Measurements from ENCODE around the gene SLX4. TPM values are rescaled to one million over a fixed set of nuclear protein-coding genes. Genes with fewer than 3 reads are reported as not detected.
"Not testable (repeated sequence)": the region's sequence is repeated elsewhere in the genome, so short reads cannot be mapped to it uniquely, and the experiment has no call there.

Gene SLX4
- total RNA-seq (2012; rRNA removed) = 4.6 and 5.0 TPM in 2 replicates

GRCh38 chr16:3611146-3611975 lies at the start of gene SLX4:
SLX4 (minus strand) TSS chr16:3611606; CDS start chr16:3608964, 2,642 bp downstream.
- H3K36me3 ChIP-seq (ENCODE audit: insufficient read depth, low read length) = peaks cover 10% of the 10 kb centered on the region
- peak within 1 kb of the TSS; percentile 96 for H3K4me2 ChIP-seq (ENCODE audit: low read length)
- H3K4me1 ChIP-seq (ENCODE audit: control insufficient read depth, insufficient read depth, low read length) = peaks cover 11% of the 10 kb centered on the region
- H3K4me3 ChIP-seq (ENCODE audit: low read length) = peak within 1 kb of the TSS; percentile 99
- H3K9ac ChIP-seq (ENCODE audit: low read depth, low read length) = peak within 1 kb of the TSS; percentile 97
- H3K27me3 ChIP-seq (ENCODE audit: control insufficient read depth, insufficient read depth, low read length) = no peaks in the 10 kb centered on the region
- H3K9me3 ChIP-seq (replicated peaks; ENCODE audit: low read length) = no peaks in the 10 kb centered on the region

- H3K9me3 ChIP-seq (replicated peaks; ENCODE audit: low read length) = no peaks in the 10 kb centered on the region
- H3K27me3 ChIP-seq (ENCODE audit: control insufficient read depth, insufficient read depth, low read length) = no peaks in the 10 kb centered on the region
Measured at GRCh38 chr16:3659251-3659650, 47.8 kb upstream of the SLX4 start.

GRCh38 chr16:3656491-3657468 lies 45.4 kb upstream of the SLX4 start:
- Histone ChIP-seq H3K4me1 (ENCODE audit: control insufficient read depth, insufficient read depth, low read length) (no peaks in the 10 kb centered on the region), H3K9me3 (replicated peaks; ENCODE audit: low read length) (no peaks in the 10 kb centered on the region), H3K36me3 (ENCODE audit: insufficient read depth, low read length) (peaks cover 49% of the 10 kb centered on the region), H3K27me3 (ENCODE audit: control insufficient read depth, insufficient read depth, low read length) (no peaks in the 10 kb centered on the region), H3K9ac (ENCODE audit: low read depth, low read length) (no peak overlapping the region), H3K4me3 (ENCODE audit: low read length) (no peak overlapping the region), H3K4me2 (ENCODE audit: low read length) (no peak overlapping the region)

More at GRCh38 chr16:3659251-3659650, 47.8 kb upstream of the SLX4 start:
- Histone ChIP-seq H3K36me3 (ENCODE audit: insufficient read depth, low read length) (peaks cover 64% of the 10 kb centered on the region), H3K4me1 (ENCODE audit: control insufficient read depth, insufficient read depth, low read length) (no peaks in the 10 kb centered on the region), H3K4me3 (ENCODE audit: low read length) (no peak overlapping the region), H3K4me2 (ENCODE audit: low read length) (no peak overlapping the region), H3K9ac (ENCODE audit: low read depth, low read length) (no peak overlapping the region)

GRCh38 chr16:3656160-3656490 lies 44.7 kb upstream of the SLX4 start:
- not testable (repeated sequence) for H3K27me3 ChIP-seq (ENCODE audit: control insufficient read depth, insufficient read depth, low read length); H3K4me2 ChIP-seq (ENCODE audit: low read length); H3K9ac ChIP-seq (ENCODE audit: low read depth, low read length); H3K4me1 ChIP-seq (ENCODE audit: control insufficient read depth, insufficient read depth, low read length); H3K4me3 ChIP-seq (ENCODE audit: low read length); H3K9me3 ChIP-seq (replicated peaks; ENCODE audit: low read length)
- peaks cover 49% of the 10 kb centered on the region for H3K36me3 ChIP-seq (ENCODE audit: insufficient read depth, low read length)

GRCh38 chr16:3655396-3656159 lies 44.2 kb upstream of the SLX4 start:
- no peaks in the 10 kb centered on the region for H3K4me1 ChIP-seq (ENCODE audit: control insufficient read depth, insufficient read depth, low read length)
- H3K27me3 ChIP-seq (ENCODE audit: control insufficient read depth, insufficient read depth, low read length) = no peaks in the 10 kb centered on the region
- H3K4me2 ChIP-seq (ENCODE audit: low read length) = no peak overlapping the region
- H3K9me3 ChIP-seq (replicated peaks; ENCODE audit: low read length) = no peaks in the 10 kb centered on the region
- H3K9ac ChIP-seq (ENCODE audit: low read depth, low read length) = no peak overlapping the region
- H3K36me3 ChIP-seq (ENCODE audit: insufficient read depth, low read length) = peaks cover 48% of the 10 kb centered on the region
- no peak overlapping the region for H3K4me3 ChIP-seq (ENCODE audit: low read length)

DNA sequence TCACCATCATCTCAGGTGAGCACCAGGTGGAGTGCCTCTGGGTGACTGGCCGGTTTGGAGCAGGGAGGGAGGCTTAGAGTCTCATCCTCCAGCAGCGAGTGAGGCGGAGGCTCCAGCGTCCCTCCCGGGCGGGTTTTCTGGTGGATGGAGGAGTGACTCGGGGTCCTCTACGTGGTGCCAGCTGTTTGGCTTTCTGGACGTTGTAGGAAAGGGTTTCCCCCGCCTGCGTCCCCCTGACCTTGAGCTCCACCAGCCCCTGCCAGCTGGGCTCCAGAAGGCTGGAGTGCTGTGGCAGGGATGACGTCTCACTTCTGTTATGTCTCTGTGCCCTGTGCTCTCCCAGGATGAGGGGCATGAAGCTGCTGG lies 43.6 kb upstream of the SLX4 start:
- Histone ChIP-seq H3K4me2 (ENCODE audit: low read length) (no peak overlapping the region), H3K27me3 (ENCODE audit: control insufficient read depth, insufficient read depth, low read length) (no peaks in the 10 kb centered on the region), H3K9ac (ENCODE audit: low read depth, low read length) (no peak overlapping the region), H3K36me3 (ENCODE audit: insufficient read depth, low read length) (peaks cover 45% of the 10 kb centered on the region), H3K4me3 (ENCODE audit: low read length) (no peak overlapping the region), H3K4me1 (ENCODE audit: control insufficient read depth, insufficient read depth, low read length) (no peaks in the 10 kb centered on the region), H3K9me3 (replicated peaks; ENCODE audit: low read length) (no peaks in the 10 kb centered on the region)

DNA sequence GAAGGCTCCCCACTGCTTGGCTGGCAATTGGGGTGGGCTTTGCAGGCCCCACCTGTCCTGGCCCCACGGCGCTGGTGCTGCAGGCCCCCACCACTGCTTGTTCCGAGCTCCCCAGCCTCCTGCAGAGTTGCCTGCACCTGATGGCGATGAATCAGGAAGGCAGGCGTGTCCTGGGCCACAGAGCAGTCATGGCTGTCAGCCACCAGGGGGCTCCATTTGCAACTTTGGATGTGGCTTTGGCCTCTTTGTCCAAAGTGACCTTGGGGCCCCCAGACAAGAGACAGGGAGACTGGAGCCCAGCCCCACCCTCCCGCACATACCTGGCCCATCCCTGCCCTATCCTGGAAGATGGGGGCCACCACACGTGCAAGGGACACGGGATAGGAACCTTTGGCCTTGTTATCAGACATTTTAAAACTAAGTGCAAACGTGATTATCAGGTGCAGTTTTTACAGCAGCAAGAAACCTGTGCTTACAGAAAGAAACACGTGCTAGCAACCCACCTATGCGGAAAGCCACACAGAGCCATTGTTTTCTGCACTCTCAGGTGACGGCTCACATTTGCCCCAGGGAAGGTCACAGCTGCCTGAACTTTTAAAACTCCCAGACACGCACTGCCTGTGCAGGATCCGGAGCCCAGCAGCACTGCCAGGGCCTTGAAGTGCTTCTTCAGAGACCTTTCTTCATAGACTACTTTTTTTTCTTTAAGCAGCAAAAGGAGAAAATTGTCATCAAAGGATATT lies 43.0 kb upstream of the SLX4 start, which contains the start of gene DNASE1:
DNASE1 (plus strand) TSS at position 443 of the 743 bp plus-strand sequence. CDS start 683 bp downstream, outside the sequence.
- no peaks in the 10 kb centered on the region for H3K4me1 ChIP-seq (ENCODE audit: control insufficient read depth, insufficient read depth, low read length)
- no peaks in the 10 kb centered on the region for H3K9me3 ChIP-seq (replicated peaks; ENCODE audit: low read length)
- peaks cover 45% of the 10 kb centered on the region for H3K36me3 ChIP-seq (ENCODE audit: insufficient read depth, low read length)
- H3K4me3 ChIP-seq (ENCODE audit: low read length) = no peak within 1 kb of the TSS
- no peaks in the 10 kb centered on the region for H3K27me3 ChIP-seq (ENCODE audit: control insufficient read depth, insufficient read depth, low read length)
- H3K9ac ChIP-seq (ENCODE audit: low read depth, low read length) = no peak within 1 kb of the TSS
- H3K4me2 ChIP-seq (ENCODE audit: low read length) = no peak within 1 kb of the TSS

DNA sequence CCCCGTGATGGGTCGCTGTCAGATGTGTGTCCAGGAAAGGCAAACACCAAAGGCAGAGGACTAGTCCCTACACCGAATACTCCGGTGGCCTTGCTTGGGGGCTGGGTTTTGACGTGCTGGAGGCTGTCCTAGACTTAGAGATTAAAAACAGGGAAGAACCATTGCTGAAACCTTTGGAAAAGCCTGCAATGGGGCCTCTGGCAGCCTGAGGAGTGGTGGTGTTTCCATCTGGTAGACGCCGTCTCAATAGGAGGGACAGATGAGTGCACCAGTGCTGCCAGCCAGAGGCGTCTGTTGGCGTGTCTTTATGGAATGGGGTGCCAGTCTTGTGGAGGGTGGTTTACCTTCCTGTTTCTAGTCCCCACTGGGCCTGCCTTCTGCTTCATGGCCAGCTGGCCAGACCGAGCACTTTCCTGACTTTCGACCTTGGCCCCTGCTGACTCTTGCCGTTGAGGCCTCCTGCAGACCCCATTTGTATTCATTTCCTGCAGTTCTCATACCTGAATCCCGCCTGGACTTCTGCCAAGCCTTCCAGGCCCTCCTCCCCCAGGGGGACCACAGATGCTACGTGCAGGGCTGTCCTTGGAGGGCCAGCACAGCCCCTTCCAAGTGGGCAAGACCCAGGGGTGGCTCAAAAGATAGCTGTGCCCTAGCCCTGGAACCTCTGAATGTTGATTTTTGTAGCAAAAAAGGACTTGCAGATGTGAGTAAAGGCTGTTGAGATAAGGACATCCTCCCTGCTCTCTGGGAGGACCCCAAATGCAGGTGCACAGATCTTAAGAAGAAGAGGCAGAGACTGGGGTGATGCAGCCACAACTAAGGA lies 41.2 kb upstream of the SLX4 start:
- peaks cover 31% of the 10 kb centered on the region for H3K36me3 ChIP-seq (ENCODE audit: insufficient read depth, low read length)
- no peak overlapping the region for H3K9ac ChIP-seq (ENCODE audit: low read depth, low read length)
- no peaks in the 10 kb centered on the region for H3K27me3 ChIP-seq (ENCODE audit: control insufficient read depth, insufficient read depth, low read length)
- no peaks in the 10 kb centered on the region for H3K9me3 ChIP-seq (replicated peaks; ENCODE audit: low read length)
- no peak overlapping the region for H3K4me2 ChIP-seq (ENCODE audit: low read length)
- no peak overlapping the region for H3K4me3 ChIP-seq (ENCODE audit: low read length)
- no peaks in the 10 kb centered on the region for H3K4me1 ChIP-seq (ENCODE audit: control insufficient read depth, insufficient read depth, low read length)

DNA sequence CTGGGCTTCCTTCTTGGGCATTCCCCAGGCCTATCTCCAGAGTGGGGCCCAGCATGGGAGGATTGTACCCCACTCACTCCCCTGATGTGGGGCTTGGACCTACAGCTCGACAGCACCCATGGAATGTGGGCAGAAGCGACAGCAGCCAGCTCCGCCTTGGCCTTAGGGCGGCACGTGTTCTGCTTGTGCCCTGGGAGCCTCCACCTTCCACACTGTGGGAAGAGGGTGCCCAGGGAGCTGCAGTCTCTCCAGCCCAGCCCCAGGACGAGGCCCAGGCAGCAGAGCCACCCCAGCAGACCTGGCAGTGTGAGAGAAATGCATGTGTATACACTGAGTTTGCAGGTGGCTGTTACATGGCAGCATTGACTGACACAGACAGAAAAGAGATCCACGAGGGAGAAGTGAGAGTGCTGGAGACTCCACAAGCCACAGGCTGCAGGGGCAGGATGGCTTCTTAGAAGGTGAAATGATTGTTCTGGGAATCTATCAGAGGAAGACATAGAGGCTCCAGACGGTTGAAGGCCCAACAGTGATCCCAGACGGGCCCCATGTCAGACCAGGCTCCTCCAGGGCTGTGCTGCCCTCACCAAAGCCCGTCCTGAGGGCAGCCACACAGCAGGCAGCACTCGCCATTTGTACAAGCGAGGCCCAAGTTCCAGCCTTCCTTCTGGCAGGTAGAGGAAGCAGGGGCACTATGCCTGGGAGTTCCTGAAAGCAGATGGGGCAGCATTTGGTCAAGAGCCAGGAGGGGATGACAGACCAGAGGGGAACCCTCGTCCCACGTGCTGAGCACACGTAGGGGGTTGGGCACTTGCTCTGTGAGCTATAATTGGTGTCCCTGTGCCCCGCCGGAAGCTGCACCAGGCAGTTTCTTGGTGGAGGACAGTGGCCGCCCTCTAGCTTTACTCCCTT lies 40.3 kb upstream of the SLX4 start:
- no peak overlapping the region for H3K4me2 ChIP-seq (ENCODE audit: low read length)
- no peaks in the 10 kb centered on the region for H3K9me3 ChIP-seq (replicated peaks; ENCODE audit: low read length)
- H3K36me3 ChIP-seq (ENCODE audit: insufficient read depth, low read length) = peaks cover 23% of the 10 kb centered on the region
- no peaks in the 10 kb centered on the region for H3K4me1 ChIP-seq (ENCODE audit: control insufficient read depth, insufficient read depth, low read length)
- H3K4me3 ChIP-seq (ENCODE audit: low read length) = no peak overlapping the region
- H3K27me3 ChIP-seq (ENCODE audit: control insufficient read depth, insufficient read depth, low read length) = no peaks in the 10 kb centered on the region
- no peak overlapping the region for H3K9ac ChIP-seq (ENCODE audit: low read depth, low read length)

All from skeletal muscle satellite cell (primary cell).